UCSD-AML1 (cell line): ENCODE results near the gene SEC61G.

Source experiments
- DNase-seq: peaks from one replicate; lab custom pipeline; 2025; ENCODE audit not compliant: unreplicated experiment; lab: John Stamatoyannopoulos, UW

Gene SEC61G

GRCh38 chr7:54769203-54769602, 10.2 kb upstream of the SEC61G start:
- DNase-seq: no peak

GRCh38 chr7:54764861-54765260, 5.8 kb upstream of the SEC61G start:
- no peak for DNase-seq

- no peak for DNase-seq
These were observed 1.3 kb downstream of the SEC61G start for GRCh38 chr7:54757711-54758110.

- DNase-seq: no peak
These were observed 9.8 kb downstream of the SEC61G start for GRCh38 chr7:54749200-54749599.

GRCh38 chr7:54747234-54747633, 11.8 kb downstream of the SEC61G start:
- DNase-seq: no peak

- no peak for DNase-seq
These were observed 15.4 kb downstream of the SEC61G start for GRCh38 chr7:54743580-54743979.

GRCh38 chr7:54738737-54739136, 20.3 kb downstream of the SEC61G start:
- no peak for DNase-seq

- DNase-seq: no peak
These were observed 29.9 kb downstream of the SEC61G start for GRCh38 chr7:54729107-54729506.

GRCh38 chr7:54728411-54728810, 30.6 kb downstream of the SEC61G start:
- DNase-seq: no peak

GRCh38 chr7:54725255-54725654, 33.8 kb downstream of the SEC61G start:
- DNase-seq: no peak

GRCh38 chr7:54722502-54722901, 36.5 kb downstream of the SEC61G start:
- DNase-seq: no peak

- no peak for DNase-seq
These were observed 37.0 kb downstream of the SEC61G start for GRCh38 chr7:54722026-54722425.

GRCh38 chr7:54719974-54720373, 39.0 kb downstream of the SEC61G start:
- DNase-seq: no peak

GRCh38 chr7:54719425-54719824, 39.6 kb downstream of the SEC61G start:
- no peak for DNase-seq

GRCh38 chr7:54712820-54713219, 46.2 kb downstream of the SEC61G start:
- no peak for DNase-seq

- DNase-seq: no peak
These were observed 47.0 kb downstream of the SEC61G start for GRCh38 chr7:54711900-54712595.

- no peak for DNase-seq
These were observed 49.7 kb downstream of the SEC61G start for GRCh38 chr7:54709283-54709682.

- no peak for DNase-seq
These were observed 53.6 kb downstream of the SEC61G start for GRCh38 chr7:54705436-54705835.

GRCh38 chr7:54704851-54705250, 54.2 kb downstream of the SEC61G start:
- DNase-seq: no peak
